ENCODE results near the gene NISCH. TPM values are rescaled to one million over a fixed set of nuclear protein-coding genes. Genes with fewer than 3 reads are reported as not detected.

Gene NISCH
- total RNA-seq, 2 experiments from 2014 or later, result 58.9 to 60.7 TPM

GRCh38 chr3:52537726-52538421, 82.5 kb downstream of the NISCH start:
- CTCF ChIA-PET, result interaction anchor here (1.0 kb wide), 1 partner anchor 98 kb away, joined by 3 read pairs; no protein-coding TSS in a partner anchor
- POLR2A ChIA-PET, result no interaction called here

- ChIA-PET CTCF (interaction anchor here (0.7 to 1.2 kb wide), 2 partner anchors 13 to 118 kb away, joined by 3 read pairs; no protein-coding TSS in a partner anchor), POLR2A (interaction anchor here (0.7 kb wide), 1 partner anchor 1018 kb away, joined by 5 read pairs; no protein-coding TSS in a partner anchor)
Measured at GRCh38 chr3:52539010-52539653, 83.7 kb downstream of the NISCH start.

- CTCF ChIA-PET, result no interaction called here
- POLR2A ChIA-PET, result interaction anchor here (0.5 kb wide), 1 partner anchor 71 kb away, joined by 3 read pairs; no protein-coding TSS in a partner anchor
Measured at GRCh38 chr3:52541050-52541449, 85.6 kb downstream of the NISCH start.

Other genes with a start within 250 kb of the NISCH start
- under 1 TPM; 0.23 to 0.50 TPM for gene TLR9, start 230.0 kb upstream of the NISCH start, total RNA-seq
- gene TWF2, start 216.4 kb upstream of the NISCH start, total RNA-seq, result 100 to 1,000 TPM; 117 to 123 TPM
- gene PPM1M, start 209.8 kb upstream of the NISCH start, total RNA-seq, result 10 to 100 TPM; 70.2 to 75.3 TPM
- 100 to 1,000 TPM; 123 to 124 TPM for gene WDR82, start 177.0 kb upstream of the NISCH start, total RNA-seq
- 10 to 100 TPM; 18.5 to 19.7 TPM for gene GLYCTK, start 167.8 kb upstream of the NISCH start, total RNA-seq
- 1 to 10 TPM; 4.4 to 4.5 TPM for gene DNAH1, start 139.3 kb upstream of the NISCH start, total RNA-seq
- 100 to 1,000 TPM; 108 to 109 TPM for gene BAP1, start 45.6 kb upstream of the NISCH start, total RNA-seq
- gene PHF7, start 44.9 kb upstream of the NISCH start, total RNA-seq, result 10 to 100 TPM; 10.3 to 10.8 TPM
- under 1 TPM; 0.08 to 0.19 TPM for gene SEMA3G, start 10.5 kb upstream of the NISCH start, total RNA-seq
- 1 to 10 TPM; 1.3 to 2.1 TPM for gene TNNC1, start 1.6 kb upstream of the NISCH start, total RNA-seq
- gene STAB1, start 39.7 kb downstream of the NISCH start, total RNA-seq, result not detected
- 10 to 100 TPM; 97.3 to 99.2 TPM for gene NT5DC2, start 78.3 kb downstream of the NISCH start, total RNA-seq
- gene UQCC5, start 81.0 kb downstream of the NISCH start, total RNA-seq, result 10 to 100 TPM; 18.6 to 21.6 TPM
- gene PBRM1, start 230.3 kb downstream of the NISCH start, total RNA-seq, result 10 to 100 TPM; 65.4 to 71.2 TPM
- gene GNL3, start 230.4 kb downstream of the NISCH start, total RNA-seq, result 100 to 1,000 TPM; 240 to 247 TPM